H1 (cell line): ENCODE measurements around the gene COL1A1. TPM values are rescaled to one million over a fixed set of nuclear protein-coding genes. Genes with fewer than 3 reads are reported as not detected.

Source experiments
- CTCF ChIA-PET: fragments of 300-600 bp; sonication (Branson Sonifier 250); formaldehyde crosslinking; loops from one replicate; lab custom pipeline; 2021; ENCODE audit not compliant: partially characterized antibody; lab: Charles Lee
- POLR2A ChIA-PET: fragments of 300-600 bp; sonication (Branson Sonifier 250); formaldehyde crosslinking; loops from one replicate; lab custom pipeline; 2021; ENCODE audit warnings: inconsistent platforms; ENCODE audit not compliant: partially characterized antibody; lab: Charles Lee
- DNase-seq, 2 experiments: peaks; one replicate each; pipeline versions ENCODE4 v3.0.0 to v3.0.0-alpha.2; 2010 to 2022; ENCODE audit warnings: low spot score in 2 of 2, low read depth in 1 of 2, mixed read lengths in 1 of 2
- FAIRE-seq: peaks from 2 replicates; lab custom pipeline; 2011; peaks lifted over from hg19 to GRCh38; lab: Jason Lieb, UNC
- H2AFZ ChIP-seq: 2 replicates; pipeline ENCODE4 v1.8.1; 2012; ENCODE audit warnings: low read length, inconsistent platforms
- H2AK5ac ChIP-seq: 2 replicates; pipeline ENCODE4 v1.6.1; 2013; ENCODE audit warnings: low read depth, low read length
- H2BK120ac ChIP-seq: replicated peaks from 2 replicates; pipeline ENCODE3; 2013; ENCODE audit warnings: low read depth, low read length, inconsistent platforms
- H2BK12ac ChIP-seq: 2 replicates; pipeline ENCODE4 v1.6.1; 2013; ENCODE audit warnings: low read depth, low read length
- H2BK15ac ChIP-seq: 2 replicates; pipeline ENCODE4 v1.6.1; 2013; ENCODE audit warnings: low read length
- H2BK20ac ChIP-seq: 2 replicates; pipeline ENCODE4 v1.6.1; 2013; ENCODE audit warnings: low read length
- H2BK5ac ChIP-seq: 2 replicates; pipeline ENCODE4 v1.6.1; 2013; ENCODE audit warnings: low read depth, low read length
- H3K14ac ChIP-seq: 2 replicates; pipeline ENCODE4 v1.6.1; 2013; ENCODE audit warnings: inconsistent platforms; ENCODE audit not compliant: insufficient read length
- H3K18ac ChIP-seq: 2 replicates; pipeline ENCODE4 v1.6.1; 2013; ENCODE audit warnings: low read length; ENCODE audit errors: extremely low read depth
- H3K23ac ChIP-seq: 2 replicates; pipeline ENCODE4 v1.6.1; 2013; ENCODE audit warnings: inconsistent platforms; ENCODE audit not compliant: insufficient read length
- H3K23me2 ChIP-seq: 2 replicates; pipeline ENCODE4 v1.6.1; 2013; ENCODE audit warnings: low read depth, low read length
- H3K27ac ChIP-seq: 2 replicates; pipeline ENCODE4 v1.6.1; 2011; ENCODE audit warnings: low read depth, low read length, inconsistent platforms
- H3K27me3 ChIP-seq, 4 experiments: replicated peaks in 1 of 4; 1 replicate in 1 of 4; 2 replicates in 3 of 4; pipeline versions ENCODE4 v1.6.1 to v1.8.1; 2011 to 2013; ENCODE audit warnings: low read length in 3 of 4, mild to moderate bottlenecking in 3 of 4, inconsistent platforms in 2 of 4, mixed read lengths in 2 of 4, moderate library complexity in 1 of 4; ENCODE audit not compliant: control insufficient read depth in 3 of 4, insufficient read depth in 3 of 4; ENCODE audit errors: extremely low read depth in 1 of 4
- H3K36me3 ChIP-seq, 4 experiments: 2 replicates each; pipeline versions ENCODE4 v1.6.1 to v1.8.1; 2011 to 2013; ENCODE audit warnings: mild to moderate bottlenecking in 4 of 4, low read length in 3 of 4, moderate library complexity in 2 of 4, control low read depth in 1 of 4, inconsistent platforms in 1 of 4; ENCODE audit not compliant: insufficient read depth in 4 of 4, control insufficient read depth in 2 of 4
- H3K4ac ChIP-seq: replicated peaks from 2 replicates; pipeline ENCODE3; 2013; ENCODE audit warnings: low read length, low read depth, mixed read lengths, inconsistent platforms; ENCODE audit not compliant: insufficient read length
- H3K4me1 ChIP-seq, 4 experiments: replicated peaks in 1 of 4; 1 replicate in 1 of 4; 2 replicates in 3 of 4; pipeline versions ENCODE4 v1.6.1 to v1.8.1; 2011 to 2013; ENCODE audit warnings: low read length in 3 of 4, inconsistent platforms in 2 of 4, mixed read lengths in 1 of 4; ENCODE audit not compliant: insufficient read depth in 4 of 4, control insufficient read depth in 3 of 4
- H3K4me2 ChIP-seq, 2 experiments: 2 replicates each; pipeline versions ENCODE4 v1.6.1 to v1.8.1; 2011 to 2013; ENCODE audit warnings: low read depth in 2 of 2, low read length in 2 of 2, control low read depth in 1 of 2, inconsistent platforms in 1 of 2, mild to moderate bottlenecking in 1 of 2; ENCODE audit not compliant: insufficient read depth in 1 of 2
- H3K4me3 ChIP-seq, 4 experiments: fragments of 200-600, 300-600 bp in 1 of 4; sonication (generic), shearing (Covaris generic), sonication (Bioruptor Twin) in 1 of 4; 2 replicates each; pipeline versions ENCODE4 v1.5.1 to v1.8.1; 2011 to 2016; ENCODE audit warnings: low read length in 4 of 4, low read depth in 3 of 4, control low read depth in 2 of 4, inconsistent platforms in 2 of 4, mild to moderate bottlenecking in 2 of 4, mixed read lengths in 1 of 4, moderate library complexity in 1 of 4; ENCODE audit not compliant: insufficient read depth in 2 of 4; ENCODE audit errors: extremely low read depth in 1 of 4
- H3K56ac ChIP-seq: replicated peaks from 2 replicates; pipeline ENCODE3; 2013; ENCODE audit warnings: low read depth, mild to moderate bottlenecking, mixed read lengths, low read length, inconsistent platforms; ENCODE audit not compliant: insufficient read length
- H3K79me1 ChIP-seq: 2 replicates; pipeline ENCODE4 v1.6.1; 2013; ENCODE audit warnings: low read depth, low read length, control low read depth
- H3K79me2 ChIP-seq, 2 experiments: 2 replicates each; pipeline versions ENCODE4 v1.6.1 to v1.8.1; 2012 to 2013; ENCODE audit warnings: low read length in 2 of 2, mild to moderate bottlenecking in 2 of 2, inconsistent platforms in 1 of 2; ENCODE audit not compliant: insufficient read depth in 2 of 2, control insufficient read depth in 1 of 2
- H3K9ac ChIP-seq, 4 experiments: replicated peaks in 1 of 4; 1 replicate in 1 of 4; 2 replicates in 3 of 4; pipeline versions ENCODE4 v1.6.1 to v1.8.1; 2011 to 2013; ENCODE audit warnings: low read depth in 3 of 4, low read length in 3 of 4, control low read depth in 2 of 4, mild to moderate bottlenecking in 2 of 4, moderate library complexity in 2 of 4, inconsistent platforms in 1 of 4; ENCODE audit errors: extremely low read depth in 1 of 4
- H3K9me3 ChIP-seq, 2 experiments: 2 replicates each; pipeline versions ENCODE4 v1.6.1 to v1.8.1; 2012 to 2013; ENCODE audit warnings: mild to moderate bottlenecking in 2 of 2, moderate library complexity in 2 of 2, control low read depth in 1 of 2, inconsistent platforms in 1 of 2, low read depth in 1 of 2, low read length in 1 of 2, mixed read lengths in 1 of 2; ENCODE audit not compliant: insufficient read depth in 2 of 2
- H4K20me1 ChIP-seq, 2 experiments: replicated peaks in 1 of 2; 2 replicates each; pipeline versions ENCODE3 to v1.8.1; 2011 to 2013; ENCODE audit warnings: inconsistent platforms in 2 of 2, low read length in 2 of 2, mild to moderate bottlenecking in 1 of 2; ENCODE audit not compliant: insufficient read depth in 2 of 2, control insufficient read depth in 1 of 2
- H4K5ac ChIP-seq: 2 replicates; pipeline ENCODE4 v1.6.1; 2013; ENCODE audit warnings: low read length, low read depth, mixed read lengths, inconsistent platforms; ENCODE audit not compliant: insufficient read length
- H4K8ac ChIP-seq: 2 replicates; pipeline ENCODE4 v1.8.0; 2013; ENCODE audit warnings: mild to moderate bottlenecking, moderate library complexity, low read length, inconsistent platforms; ENCODE audit not compliant: insufficient read depth; ENCODE audit errors: extremely low read depth
- H4K91ac ChIP-seq: replicated peaks from 2 replicates; pipeline ENCODE3; 2013; ENCODE audit warnings: low read length, mixed read lengths, inconsistent platforms; ENCODE audit not compliant: insufficient read length
- BACH1 ChIP-seq: IDR thresholded peaks from 2 replicates; pipeline ENCODE4 v1.6.1; 2012; ENCODE audit warnings: low read length, improper control_type of control experiment
- CEBPB ChIP-seq: IDR thresholded peaks from 2 replicates; pipeline ENCODE4 v1.6.1; 2012; ENCODE audit warnings: low read depth, low read length
- JUND ChIP-seq: IDR thresholded peaks from 2 replicates; pipeline ENCODE4 v1.6.1; 2011; ENCODE audit warnings: mild to moderate bottlenecking, improper control_type of control experiment, low read length
- RAD21 ChIP-seq, 2 experiments: IDR thresholded peaks in 1 of 2; conservative IDR thresholded peaks in 1 of 2; 2 replicates each; pipeline ENCODE4 v1.6.1; 2011; ENCODE audit warnings: low read depth in 2 of 2, low read length in 2 of 2, improper control_type of control experiment in 1 of 2, inconsistent platforms in 1 of 2, mild to moderate bottlenecking in 1 of 2, moderate library complexity in 1 of 2
- WGBS, 2 experiments: shearing (Covaris generic) in 1 of 2; methylation state at CpG; one replicate each; pipeline versions ENCODE4 v1.1.6 to v1.1.7; 2013 to 2015; ENCODE audit warnings: low lambda C conversion rate in 2 of 2, mixed read lengths in 2 of 2, inconsistent platforms in 1 of 2, low coverage in 1 of 2, missing lambda C conversion rate in 1 of 2; ENCODE audit not compliant: insufficient replicate concordance in 2 of 2, insufficient coverage in 1 of 2, insufficient read length in 1 of 2; ENCODE audit errors: extremely low coverage in 1 of 2, missing lambda C conversion rate in 1 of 2; 5-methylcytosine and 5-hydroxymethylcytosine counted together
- polyA plus RNA-seq, 7 experiments: library from polyadenylated mRNA; depleted of rRNA in 3 of 7; stranded (reverse) in 5 of 7; unstranded in 2 of 7; fragments of >200 nt in 5 of 7; fragments of 200-250 nt in 2 of 7; gene quantifications; 1 replicate in 5 of 7; 2 replicates in 1 of 7; 4 replicates in 1 of 7; pipeline versions ENCODE4 v1.2.1 to v1.2.3, GENCODE V29; 2011 to 2013; ENCODE audit warnings: missing spikeins in 2 of 7, mixed read lengths in 2 of 7
- total RNA-seq: library from RNA; stranded (reverse); fragmentation: NEBNext Ultra II Directional; extraction: Animal tissue kit (Norgen Biotek cat#: 25700); gene quantifications from 2 replicates; pipeline ENCODE4 v1.2.1, GENCODE V29; 2021
- TF ChIP-seq, protein P1 (sequence below), 3 experiments: IDR thresholded peaks; 1 replicate in 2 of 3; 2 replicates in 1 of 3; pipeline versions ENCODE4 v1.5.1 to v1.6.1; 2011; ENCODE audit warnings: low read length in 3 of 3, mild to moderate bottlenecking in 3 of 3, inconsistent platforms in 2 of 3, low read depth in 1 of 3, moderate library complexity in 1 of 3; ENCODE audit not compliant: insufficient read depth in 1 of 3; ENCODE audit errors: control extremely low read depth in 1 of 3

The COL1A1 gene
- total and polyA plus RNA-seq, 2 of the 8 experiments (the other 6 are each of a cell fraction or from before 2014, with no cell fraction given), result 14.1 to 80.4 TPM

DNA sequence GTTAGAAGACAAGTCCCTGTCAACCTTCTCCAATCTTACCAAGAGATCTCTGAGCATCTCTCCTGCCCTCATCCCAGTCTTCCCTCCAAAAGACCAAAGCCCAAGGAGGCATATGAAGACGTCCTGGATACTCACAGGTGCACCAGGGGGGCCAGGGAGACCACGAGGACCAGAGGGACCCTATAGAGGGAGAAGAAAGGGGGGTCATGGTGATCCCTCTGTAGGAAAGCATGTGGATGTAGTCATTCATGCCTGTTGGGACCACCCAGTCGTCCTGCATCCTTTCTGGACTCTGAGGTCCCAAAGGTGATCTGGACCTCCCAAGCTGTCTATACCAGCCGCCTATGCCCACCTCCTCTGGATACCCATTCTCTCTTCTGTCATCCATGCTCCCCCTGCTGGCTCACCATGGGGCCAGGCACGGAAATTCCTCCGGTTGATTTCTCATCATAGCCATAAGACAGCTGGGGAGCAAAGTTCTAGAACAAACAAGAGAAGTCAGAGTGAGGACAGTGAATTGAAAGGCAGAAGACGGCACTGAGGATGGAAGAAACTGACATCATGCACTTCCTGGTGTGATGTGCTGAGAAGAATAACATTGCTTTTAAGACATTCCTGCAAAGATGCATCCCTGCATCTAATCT, 3.3 kb downstream of the COL1A1 start:
- Histone ChIP-seq H4K20me1 (peaks cover 0 to 4% of the 10 kb centered on the region in 2 experiments), H3K4me1 (peaks cover 0 to 5% (median 1%) of the 10 kb centered on the region in 4 experiments; a peak in 4 of 7 replicates), H2BK5ac (no peak overlapping the region), H3K4me3 (no peak overlapping the region), H3K14ac (no peak overlapping the region), H3K56ac (no peak overlapping the region), H3K27ac (no peak overlapping the region), H3K9ac (no peak overlapping the region), H3K18ac (no peak overlapping the region), H3K4me2 (no peak overlapping the region), H3K79me1 (no peaks in the 10 kb centered on the region), H3K9me3 (no peaks in the 10 kb centered on the region), H2BK20ac (no peak overlapping the region), H3K79me2 (no peaks in the 10 kb centered on the region), H3K4ac (no peak overlapping the region), H2BK120ac (no peak overlapping the region), H4K8ac (no peak overlapping the region), H2AK5ac (no peak overlapping the region), H3K27me3 (peaks cover 0 to 18% (median 10%) of the 10 kb centered on the region in 4 experiments; a peak in 5 of 7 replicates), H4K5ac (no peak overlapping the region), H4K91ac (no peak overlapping the region), H3K23me2 (peaks cover 11% of the 10 kb centered on the region; the same call in 1 of the 2 replicates), H3K36me3 (peaks cover 11 to 49% (median 27%) of the 10 kb centered on the region in 4 experiments), H2BK15ac (no peak overlapping the region), H2BK12ac (no peak overlapping the region), H2AFZ (no peak overlapping the region), H3K23ac (no peak overlapping the region)
- no peak for DNase-seq
- ChIA-PET POLR2A (interaction anchor here (1.2 kb wide), 1 partner anchor 16 kb away, joined by 3 read pairs; no protein-coding TSS in a partner anchor), CTCF (interaction anchor here (0.5 to 5.8 kb wide), 17 partner anchors 9 to 1541 kb away, joined by 3 to 103 read pairs (median 8); partner anchors contain the start of genes SGCA and TMEM92)
- 72% methylated on average over 7 of the region's 7 CpGs; no CpG with 5 or more reads in 1 of the 2 experiments for WGBS, 2 experiments
- peak; percentile 24 for FAIRE-seq
- TF ChIP-seq CEBPB (no peak), JUND (no peak), RAD21 (IDR thresholded peaks at IDR 0.05 in 1 of 2, conservative IDR thresholded peaks at IDR 0.05 in 1 of 2; ENCODE audit: low read depth in 2 of 2, low read length in 2 of 2) (peak; percentile 47 to 63; a peak in 2 of 4 replicates), BACH1 (no peak)
- TF ChIP-seq, protein P1, sequence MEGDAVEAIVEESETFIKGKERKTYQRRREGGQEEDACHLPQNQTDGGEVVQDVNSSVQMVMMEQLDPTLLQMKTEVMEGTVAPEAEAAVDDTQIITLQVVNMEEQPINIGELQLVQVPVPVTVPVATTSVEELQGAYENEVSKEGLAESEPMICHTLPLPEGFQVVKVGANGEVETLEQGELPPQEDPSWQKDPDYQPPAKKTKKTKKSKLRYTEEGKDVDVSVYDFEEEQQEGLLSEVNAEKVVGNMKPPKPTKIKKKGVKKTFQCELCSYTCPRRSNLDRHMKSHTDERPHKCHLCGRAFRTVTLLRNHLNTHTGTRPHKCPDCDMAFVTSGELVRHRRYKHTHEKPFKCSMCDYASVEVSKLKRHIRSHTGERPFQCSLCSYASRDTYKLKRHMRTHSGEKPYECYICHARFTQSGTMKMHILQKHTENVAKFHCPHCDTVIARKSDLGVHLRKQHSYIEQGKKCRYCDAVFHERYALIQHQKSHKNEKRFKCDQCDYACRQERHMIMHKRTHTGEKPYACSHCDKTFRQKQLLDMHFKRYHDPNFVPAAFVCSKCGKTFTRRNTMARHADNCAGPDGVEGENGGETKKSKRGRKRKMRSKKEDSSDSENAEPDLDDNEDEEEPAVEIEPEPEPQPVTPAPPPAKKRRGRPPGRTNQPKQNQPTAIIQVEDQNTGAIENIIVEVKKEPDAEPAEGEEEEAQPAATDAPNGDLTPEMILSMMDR (IDR thresholded peaks at IDR 0.05; ENCODE audit: control extremely low read depth in 1 of 3, insufficient read depth in 1 of 3, low read depth in 1 of 3, low read length in 3 of 3), result peak; percentile 38 to 66 (median 57)
